GM21619 (cell line): Measurements from ENCODE around the gene CHRDL2.
"Not testable (repeated sequence)": the region's sequence is repeated elsewhere in the genome, so short reads cannot be mapped to it uniquely, and the experiment has no call there.

Experiments used
- ATAC-seq: cut with Tn5 transposase; IDR thresholded peaks from one replicate; pipeline ENCODE4 v1.9.1; 2021; ENCODE audit not compliant: unreplicated experiment

Gene CHRDL2

DNA sequence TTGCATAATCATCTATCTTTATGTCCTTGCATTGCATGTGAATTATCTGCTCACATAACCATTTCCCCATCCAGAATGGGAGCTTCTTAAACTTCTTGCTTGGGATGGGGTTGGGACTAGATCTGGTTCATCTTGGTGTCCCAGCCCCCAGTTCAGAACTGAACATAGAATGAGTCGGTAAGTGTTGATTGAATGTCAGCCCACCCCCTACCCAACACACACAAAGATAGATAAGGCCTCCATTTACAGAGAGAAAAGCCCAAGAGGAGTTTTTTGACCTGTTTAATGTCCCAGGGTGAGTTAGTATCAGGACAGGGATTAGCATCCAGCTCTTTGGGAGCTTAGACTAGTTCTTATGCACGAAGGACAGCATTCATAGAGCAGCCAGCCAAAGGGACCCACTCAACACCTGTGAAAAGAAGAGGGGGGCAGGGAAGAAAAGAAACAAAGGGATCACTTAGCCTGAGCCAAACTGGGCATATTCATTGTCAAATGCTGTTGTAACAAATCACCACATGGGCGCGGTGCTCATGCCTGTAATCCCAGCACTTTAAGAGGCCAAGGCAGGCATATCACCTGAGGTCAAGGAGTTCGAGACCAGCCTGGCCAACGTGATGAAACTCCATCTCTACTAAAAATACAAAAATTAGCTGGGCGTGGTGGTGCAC lies 57.4 kb downstream of the CHRDL2 start:
- ATAC-seq = no peak

DNA sequence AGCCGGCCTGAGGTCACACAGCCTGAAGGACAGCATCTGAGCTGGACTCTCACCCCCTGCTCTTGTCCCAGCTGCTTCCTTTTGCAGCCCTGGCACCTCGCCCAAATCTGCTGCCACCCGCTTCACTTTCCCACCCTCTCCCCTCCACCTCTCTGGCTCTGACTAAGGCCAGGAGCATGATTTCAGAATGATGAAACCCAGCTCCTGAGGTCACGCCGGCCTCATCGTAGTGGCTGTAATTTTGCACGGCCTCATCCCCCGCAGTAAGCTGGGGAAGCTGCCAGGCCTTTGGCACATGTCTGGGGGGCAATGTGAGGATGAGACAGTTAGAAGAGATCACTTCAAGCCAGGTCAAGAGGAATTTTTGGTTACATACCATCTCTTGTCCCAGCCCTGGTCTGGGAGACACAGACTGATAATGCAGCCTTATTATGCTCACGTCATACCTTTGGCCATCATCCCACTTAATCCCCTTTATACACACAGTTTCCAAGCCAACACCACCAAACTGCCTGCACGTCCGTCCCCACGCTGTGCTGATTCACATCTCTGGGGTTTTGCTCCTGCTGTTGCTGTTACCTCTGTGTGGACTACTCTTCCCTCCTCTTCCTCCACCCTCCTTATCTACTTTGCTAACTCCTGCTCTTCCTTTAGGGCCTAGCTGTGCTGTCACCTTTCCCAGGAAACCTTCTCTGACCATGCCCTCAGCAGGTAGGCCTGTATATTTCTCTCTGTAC lies 58.1 kb downstream of the CHRDL2 start:
- no peak for ATAC-seq

DNA sequence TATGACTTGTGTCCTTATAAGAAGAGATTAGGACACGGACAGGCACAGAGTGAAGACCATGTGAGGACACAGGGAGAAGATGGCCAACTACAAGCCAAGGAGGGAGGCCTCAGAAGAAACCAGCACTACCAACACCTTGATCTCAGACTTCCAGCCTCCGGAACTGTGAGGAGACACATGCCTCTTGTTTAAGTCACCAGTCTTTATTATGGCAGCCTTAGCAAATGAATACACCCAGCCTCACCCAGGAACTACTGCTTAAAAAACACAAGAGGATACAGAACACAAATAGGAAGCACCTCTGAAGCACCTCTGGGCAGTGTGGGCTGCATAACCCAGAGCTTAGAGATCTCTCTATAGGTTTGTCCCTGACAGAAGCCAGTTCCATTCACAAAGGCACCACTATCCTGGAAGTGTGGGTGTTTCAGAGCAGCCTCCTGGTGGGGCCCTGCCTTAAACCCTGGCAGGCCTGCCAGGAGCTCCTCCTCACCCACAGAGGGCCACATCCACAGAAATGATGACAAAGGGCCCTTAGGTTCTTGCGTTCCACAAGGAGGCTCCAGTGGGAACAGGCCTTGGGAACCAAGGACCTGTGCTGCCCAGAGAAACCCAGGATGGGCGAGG lies 58.8 kb downstream of the CHRDL2 start:
- ATAC-seq = no peak

DNA sequence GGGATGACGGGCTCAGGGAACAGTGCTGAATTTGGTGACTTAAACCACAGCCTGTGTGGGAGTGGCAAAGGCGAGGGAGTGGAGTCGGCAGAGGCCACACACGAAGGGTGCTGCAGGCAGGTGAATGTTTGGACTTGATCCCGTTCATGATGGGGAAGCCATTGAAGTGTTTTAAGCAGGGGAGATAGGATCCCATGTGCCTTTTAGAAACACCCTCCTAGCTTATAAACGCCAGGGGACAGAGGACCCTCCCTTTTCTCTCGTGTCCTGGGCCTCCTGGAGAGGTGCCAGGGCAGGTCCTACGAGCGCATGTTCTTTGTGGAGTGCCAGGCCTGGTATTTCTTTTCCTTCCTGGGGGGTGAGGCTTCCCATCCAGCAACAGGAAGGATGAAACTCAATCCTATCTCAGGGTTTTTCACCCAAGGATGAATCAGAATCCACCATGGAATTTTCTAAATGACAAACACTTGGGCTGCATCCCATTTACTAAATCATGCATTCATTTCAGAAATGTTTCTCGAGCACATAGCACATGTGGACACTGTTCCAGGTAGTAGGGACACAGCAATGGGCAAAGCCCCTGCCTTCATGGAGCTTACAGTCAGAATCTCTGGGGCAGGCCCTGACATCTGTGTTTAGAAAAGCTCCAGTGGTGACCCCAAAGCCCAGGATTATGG lies 59.6 kb downstream of the CHRDL2 start:
- ATAC-seq = no peak

DNA sequence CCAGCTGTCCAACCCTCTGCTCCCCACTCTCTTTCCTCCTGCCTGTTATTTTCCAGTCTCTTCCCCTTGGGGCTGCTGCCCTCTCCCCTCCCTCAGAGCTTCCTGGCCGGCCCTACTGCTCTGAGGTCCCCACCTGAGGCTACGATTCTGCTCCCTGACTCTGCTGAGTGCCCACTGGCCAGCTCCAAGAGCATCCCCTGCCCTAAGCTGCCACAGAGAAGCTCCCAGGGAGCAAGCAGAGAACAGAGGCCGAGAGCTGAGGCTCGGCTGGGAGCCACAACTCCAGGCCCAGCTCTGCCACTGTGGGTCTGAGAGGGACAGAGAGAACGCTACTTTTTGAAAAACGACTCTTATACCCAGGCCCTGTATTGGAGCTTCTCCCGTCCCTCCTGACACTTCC lies 61.1 kb downstream of the CHRDL2 start:
- no peak for ATAC-seq

DNA sequence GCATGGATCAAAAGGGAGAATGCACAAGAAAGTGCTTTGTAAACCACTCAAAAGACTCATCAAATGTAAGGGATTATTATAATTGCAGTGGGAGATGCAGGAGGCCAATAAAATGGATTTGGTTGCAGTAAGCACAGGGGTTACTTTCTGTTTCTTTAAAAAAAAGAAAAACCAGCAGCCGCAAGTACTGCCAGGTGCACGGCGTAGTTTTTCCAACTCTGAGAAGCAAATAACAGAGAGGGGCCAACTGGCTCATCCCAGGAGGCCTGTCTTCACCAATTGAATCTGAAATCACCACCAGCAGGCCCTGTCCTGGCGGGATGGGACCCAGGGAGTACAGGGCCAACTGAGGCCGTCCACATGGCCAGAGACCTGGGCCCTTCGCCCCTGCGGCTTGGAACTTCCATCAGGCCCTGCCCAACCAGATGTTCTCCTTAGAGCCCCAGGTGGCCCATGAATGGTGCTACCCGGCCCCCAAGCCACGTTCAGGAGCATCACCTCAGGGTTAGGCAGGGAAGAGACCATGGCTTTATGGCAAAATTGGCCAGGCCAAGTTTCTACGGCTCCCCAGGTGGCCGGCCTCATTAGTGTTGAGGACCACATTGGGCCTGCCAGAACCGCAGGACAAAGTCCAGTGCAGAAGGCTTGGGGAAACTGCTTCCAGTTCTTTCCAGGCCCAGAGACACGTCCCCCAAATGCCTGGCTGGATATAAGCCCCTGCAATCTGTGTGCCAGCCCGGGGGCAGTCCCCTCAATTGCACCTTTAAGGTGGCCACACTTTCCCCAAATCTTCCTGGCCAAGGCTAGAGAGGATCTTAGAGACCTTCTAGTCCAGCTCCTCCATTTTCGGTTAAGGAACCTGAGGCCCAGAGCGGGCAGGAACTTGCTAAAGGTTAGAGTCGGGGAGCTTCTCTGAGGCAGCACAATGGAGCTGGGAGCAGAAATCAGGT lies 61.7 kb downstream of the CHRDL2 start:
- no peak for ATAC-seq

DNA sequence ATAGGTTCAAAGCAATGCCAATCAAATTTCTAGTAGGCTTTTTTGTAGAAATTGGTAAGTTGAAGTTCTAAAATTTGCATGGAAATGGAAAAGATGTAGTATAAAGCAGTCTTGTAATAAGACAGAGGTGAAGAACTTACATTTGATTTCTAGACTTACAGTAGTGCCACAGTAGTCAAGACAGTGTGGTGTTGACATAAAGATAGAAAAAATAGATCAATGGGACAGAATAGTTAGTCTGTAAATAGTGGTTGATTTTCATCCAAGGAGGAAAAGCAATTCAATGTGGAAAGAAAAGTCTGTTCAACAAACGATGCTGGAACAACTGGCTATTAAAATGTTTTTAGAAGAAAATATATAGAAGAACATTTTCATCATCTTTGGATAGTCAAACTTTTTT lies 67.9 kb downstream of the CHRDL2 start:
- ATAC-seq = no peak

DNA sequence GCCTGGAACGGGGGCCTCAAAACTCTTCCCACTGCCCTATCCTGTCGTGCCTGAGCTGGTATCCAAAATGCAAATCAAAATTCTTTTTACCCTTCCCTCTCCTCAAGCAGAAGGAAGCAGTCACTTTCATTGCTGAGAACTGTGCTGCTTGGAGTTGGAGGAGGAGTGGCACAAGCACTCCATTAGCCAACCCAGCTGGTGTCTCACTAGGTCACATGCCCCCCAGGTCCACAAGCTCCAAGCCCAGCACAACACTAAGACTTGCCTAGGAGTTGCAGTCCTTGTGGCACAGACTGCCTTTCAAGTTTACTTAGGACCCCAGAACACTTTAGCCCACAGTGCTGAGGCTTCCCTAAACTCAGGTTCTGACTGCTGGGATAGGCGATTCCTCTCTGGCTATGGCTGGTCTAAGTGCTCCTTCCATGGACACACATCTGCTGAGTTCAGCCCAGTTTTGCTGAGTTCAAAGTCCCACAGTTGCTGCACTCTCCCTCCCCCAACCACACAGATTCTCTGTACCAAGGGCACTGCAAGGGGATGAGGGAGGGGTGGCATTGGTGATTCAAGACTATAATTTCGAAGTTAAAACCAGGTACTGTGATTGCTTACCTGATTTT lies 68.6 kb downstream of the CHRDL2 start:
- ATAC-seq = no peak

DNA sequence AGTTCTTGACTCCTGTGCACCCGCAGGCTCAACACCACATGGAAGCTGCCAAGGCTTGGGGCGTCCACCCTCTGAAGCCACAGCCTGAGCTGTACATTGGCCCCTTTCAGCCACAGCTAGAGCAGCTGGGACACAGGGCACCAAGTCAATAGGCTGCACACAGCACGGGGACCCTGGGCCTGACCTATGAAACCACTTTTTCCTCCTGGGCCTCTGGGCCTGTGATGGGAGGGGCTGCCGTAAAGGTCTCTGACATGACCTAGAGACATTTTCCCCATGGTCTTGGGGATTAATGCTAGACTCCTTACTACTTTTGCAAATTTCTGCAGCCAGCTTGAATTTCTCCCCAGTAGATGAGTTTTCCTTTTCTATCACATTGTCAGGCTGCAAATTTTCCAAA lies 72.1 kb downstream of the CHRDL2 start:
- not testable (repeated sequence) for ATAC-seq

DNA sequence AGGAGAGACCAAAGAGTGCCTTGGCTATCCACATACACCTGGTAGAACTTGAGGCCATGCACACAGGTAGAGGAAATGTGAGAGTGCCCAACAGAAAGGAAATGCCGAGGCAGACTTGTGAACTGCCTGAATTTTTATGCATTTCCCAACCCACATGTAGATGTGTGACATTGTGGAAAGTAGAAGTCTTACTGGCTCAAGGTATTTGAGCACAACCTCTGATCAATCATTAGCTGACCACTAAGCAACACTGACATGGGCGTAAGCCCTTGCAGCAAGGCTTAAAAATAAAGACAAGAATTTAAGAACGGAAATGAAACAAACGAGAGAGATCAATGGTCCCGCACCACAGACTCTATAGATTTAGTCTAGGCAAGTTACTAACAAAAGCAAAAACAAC lies 76.2 kb downstream of the CHRDL2 start:
- no peak for ATAC-seq

DNA sequence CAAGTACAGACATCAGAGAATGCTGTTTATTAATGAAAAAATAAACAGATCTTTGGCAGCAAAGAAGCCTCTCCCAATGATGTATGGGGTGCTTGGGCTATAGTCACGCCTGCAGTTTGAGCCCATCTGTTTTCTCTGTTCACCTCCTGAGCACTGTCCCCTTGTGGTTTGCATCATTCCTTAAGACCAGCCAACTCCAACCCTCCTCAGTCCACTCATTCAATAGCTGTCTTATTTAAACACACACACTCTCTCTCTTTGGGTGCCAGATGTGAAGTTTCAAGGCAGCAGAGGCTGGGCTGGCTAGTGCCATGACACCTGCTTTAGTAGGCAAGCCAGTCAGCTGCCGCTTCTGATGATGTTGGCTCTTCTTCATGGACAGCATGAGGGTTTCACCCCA lies 80.7 kb downstream of the CHRDL2 start:
- ATAC-seq = no peak

DNA sequence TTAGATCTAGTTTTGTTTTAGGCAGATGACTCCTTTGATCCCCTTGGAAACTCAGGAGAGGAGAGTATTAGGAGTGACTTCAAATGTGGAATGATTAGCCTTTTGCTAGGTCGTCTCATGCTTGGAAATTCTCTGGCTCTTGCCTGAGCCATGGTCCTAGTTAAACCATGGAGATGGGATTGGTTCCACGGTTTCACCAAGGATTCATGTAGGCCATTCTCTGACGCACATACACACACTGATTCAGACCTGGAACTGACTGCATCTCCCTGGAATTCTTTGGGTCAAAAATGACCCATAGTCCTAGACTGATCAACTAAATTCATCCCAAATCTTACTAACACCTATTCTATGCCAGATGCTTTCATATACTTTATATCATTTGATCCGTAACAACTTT lies 82.3 kb downstream of the CHRDL2 start:
- no peak for ATAC-seq

DNA sequence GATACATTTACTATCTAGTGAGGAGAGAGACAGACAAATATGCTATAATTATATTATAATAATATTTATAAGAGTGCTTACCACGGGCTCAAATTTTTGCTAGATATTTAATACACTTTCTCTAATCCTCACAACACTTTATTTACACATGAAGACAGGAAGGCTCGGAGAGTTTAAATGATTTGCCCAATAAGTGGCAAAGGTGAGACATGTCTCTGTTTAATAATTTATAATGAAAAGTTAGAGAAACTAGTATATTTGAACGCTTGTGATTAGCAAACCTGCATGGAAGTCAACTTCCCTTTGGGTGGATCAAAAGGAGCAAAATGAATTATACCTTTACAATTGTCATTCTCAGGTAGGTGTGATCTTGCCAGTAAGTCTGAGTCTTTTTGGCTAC lies 83.4 kb downstream of the CHRDL2 start:
- no peak for ATAC-seq

DNA sequence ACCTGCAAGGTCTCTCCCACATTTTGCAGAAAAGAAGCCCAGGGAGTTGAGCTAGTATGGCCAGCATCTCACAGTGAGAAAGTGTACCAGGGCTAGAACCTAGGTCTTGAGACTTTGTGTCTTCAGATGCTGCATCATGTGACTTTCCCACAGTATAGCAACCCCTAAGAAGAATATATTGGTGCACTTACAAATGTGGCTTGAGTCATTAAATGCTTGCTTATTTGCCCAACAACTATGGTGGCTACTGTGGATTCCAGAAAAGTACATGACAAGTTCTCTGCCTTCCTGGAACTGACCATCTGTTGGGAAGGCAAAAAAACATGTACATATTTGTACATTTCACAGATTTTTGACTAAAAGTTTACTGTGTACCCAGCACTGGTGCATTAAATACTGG lies 83.8 kb downstream of the CHRDL2 start:
- no peak for ATAC-seq

DNA sequence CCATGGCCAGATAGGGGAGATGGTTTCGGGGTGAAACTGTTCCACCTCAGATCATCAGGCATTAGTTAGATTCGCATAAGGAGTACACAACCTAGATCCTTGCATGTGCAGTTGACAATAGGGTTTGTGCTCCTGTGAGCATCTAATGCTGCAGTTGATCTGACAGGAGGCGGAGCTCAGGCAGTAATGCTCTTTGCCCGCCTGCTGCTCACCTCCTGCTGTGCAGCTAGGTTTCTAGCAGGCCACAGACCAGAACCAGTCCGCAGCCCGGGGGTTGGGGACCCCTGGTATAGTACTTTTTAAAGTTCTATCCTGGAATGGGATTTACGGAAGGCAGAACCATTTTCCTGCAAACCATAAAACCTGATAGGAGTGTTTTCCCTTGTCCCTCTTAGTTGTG lies 84.3 kb downstream of the CHRDL2 start:
- no peak for ATAC-seq
